NB4 (cell line): ENCODE results near the gene GMIP.

Source experiments
- POLR2A ChIP-seq: IDR thresholded peaks from 2 replicates; pipeline ENCODE4 v1.6.1; 2011; ENCODE audit warnings: mild to moderate bottlenecking; ENCODE audit not compliant: insufficient read length; ENCODE audit errors: extremely low read depth
- TF ChIP-seq, protein P1 (sequence below): IDR thresholded peaks from one replicate; pipeline ENCODE4 v1.5.1; 2012; ENCODE audit warnings: low read depth, low read length

DNA sequence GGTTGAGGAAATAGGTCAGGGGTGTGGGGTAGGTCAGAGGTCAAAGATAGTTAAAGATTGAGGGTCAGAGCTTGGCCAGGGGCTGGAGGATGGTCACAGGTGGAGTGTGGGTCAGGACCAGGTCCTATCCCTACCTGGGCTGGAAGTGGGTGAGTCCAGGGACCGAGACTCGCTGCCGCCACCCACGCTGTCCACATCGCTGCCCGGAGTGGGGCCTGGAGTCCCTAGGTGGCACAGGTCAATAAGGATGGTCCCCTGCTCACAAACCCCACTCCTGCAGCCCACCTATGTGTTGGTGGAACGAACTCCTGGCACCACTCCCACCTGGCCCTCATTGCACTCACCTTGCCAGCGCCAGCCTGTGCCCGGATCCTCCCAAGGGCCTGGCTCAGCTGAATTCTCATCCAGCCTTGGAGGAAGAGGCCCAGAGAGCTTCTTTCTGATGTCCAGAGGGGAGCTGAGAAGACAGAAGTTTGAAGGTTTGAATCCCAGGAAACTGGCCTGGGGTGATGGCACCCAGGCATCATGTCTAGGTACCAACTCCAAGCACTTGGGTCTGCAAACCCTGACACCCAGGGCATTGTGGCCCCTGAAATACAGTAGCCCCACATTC is 6.8 kb downstream of the GMIP start:
- no peak for TF ChIP-seq POLR2A
- TF ChIP-seq, protein P1, sequence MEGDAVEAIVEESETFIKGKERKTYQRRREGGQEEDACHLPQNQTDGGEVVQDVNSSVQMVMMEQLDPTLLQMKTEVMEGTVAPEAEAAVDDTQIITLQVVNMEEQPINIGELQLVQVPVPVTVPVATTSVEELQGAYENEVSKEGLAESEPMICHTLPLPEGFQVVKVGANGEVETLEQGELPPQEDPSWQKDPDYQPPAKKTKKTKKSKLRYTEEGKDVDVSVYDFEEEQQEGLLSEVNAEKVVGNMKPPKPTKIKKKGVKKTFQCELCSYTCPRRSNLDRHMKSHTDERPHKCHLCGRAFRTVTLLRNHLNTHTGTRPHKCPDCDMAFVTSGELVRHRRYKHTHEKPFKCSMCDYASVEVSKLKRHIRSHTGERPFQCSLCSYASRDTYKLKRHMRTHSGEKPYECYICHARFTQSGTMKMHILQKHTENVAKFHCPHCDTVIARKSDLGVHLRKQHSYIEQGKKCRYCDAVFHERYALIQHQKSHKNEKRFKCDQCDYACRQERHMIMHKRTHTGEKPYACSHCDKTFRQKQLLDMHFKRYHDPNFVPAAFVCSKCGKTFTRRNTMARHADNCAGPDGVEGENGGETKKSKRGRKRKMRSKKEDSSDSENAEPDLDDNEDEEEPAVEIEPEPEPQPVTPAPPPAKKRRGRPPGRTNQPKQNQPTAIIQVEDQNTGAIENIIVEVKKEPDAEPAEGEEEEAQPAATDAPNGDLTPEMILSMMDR = no peak
